Activated T-cell treated with anti-CD3 and anti-CD28 coated beads for 48 hours (primary cell): ENCODE results near the gene WWOX.

Experiments used
- DNase-seq: peaks from one replicate; pipeline ENCODE4 v3.0.0-alpha.2; 2020; ENCODE audit warnings: low read depth

Gene WWOX

GRCh38 chr16:78530283-78530682, 430.8 kb downstream of the WWOX start:
- DNase-seq: no peak

- DNase-seq: no peak
Observed at GRCh38 chr16:78535098-78535497, 435.6 kb downstream of the WWOX start.

GRCh38 chr16:78537511-78537910, 438.1 kb downstream of the WWOX start:
- no peak for DNase-seq

GRCh38 chr16:78538292-78538691, 438.8 kb downstream of the WWOX start:
- no peak for DNase-seq

GRCh38 chr16:78538919-78539318, 439.5 kb downstream of the WWOX start:
- DNase-seq: no peak

GRCh38 chr16:78542419-78542818, 443.0 kb downstream of the WWOX start:
- DNase-seq: no peak

GRCh38 chr16:78543023-78543422, 443.6 kb downstream of the WWOX start:
- no peak for DNase-seq

- DNase-seq: no peak
Observed at GRCh38 chr16:78549366-78549765, 449.9 kb downstream of the WWOX start.

GRCh38 chr16:78551487-78552085, 452.1 kb downstream of the WWOX start:
- DNase-seq: no peak

GRCh38 chr16:78552106-78552675, 452.7 kb downstream of the WWOX start:
- DNase-seq: no peak

- no peak for DNase-seq
Observed at GRCh38 chr16:78552716-78553115, 453.3 kb downstream of the WWOX start.

GRCh38 chr16:78553268-78554039, 454.0 kb downstream of the WWOX start:
- DNase-seq: no peak

GRCh38 chr16:78556421-78556820, 457.0 kb downstream of the WWOX start:
- no peak for DNase-seq

- no peak for DNase-seq
Observed at GRCh38 chr16:78560997-78561396, 461.5 kb downstream of the WWOX start.

- no peak for DNase-seq
Observed at GRCh38 chr16:78562111-78562510, 462.7 kb downstream of the WWOX start.

GRCh38 chr16:78562650-78563049, 463.2 kb downstream of the WWOX start:
- DNase-seq: no peak

GRCh38 chr16:78563905-78564304, 464.5 kb downstream of the WWOX start:
- DNase-seq: no peak

- DNase-seq: no peak
Observed at GRCh38 chr16:78566397-78567073, 467.1 kb downstream of the WWOX start.

GRCh38 chr16:78570399-78571141, 471.1 kb downstream of the WWOX start:
- no peak for DNase-seq

- no peak for DNase-seq
Observed at GRCh38 chr16:78571434-78571833, 472.0 kb downstream of the WWOX start.

GRCh38 chr16:78571898-78572358, 472.5 kb downstream of the WWOX start:
- no peak for DNase-seq

GRCh38 chr16:78574571-78574970, 475.1 kb downstream of the WWOX start:
- no peak for DNase-seq
